GM12874 (cell line): Measurements from ENCODE around the gene HNRNPH2.

Experiments
- TF ChIP-seq, protein P1 (sequence below): IDR thresholded peaks from 2 replicates; pipeline ENCODE4 v1.5.1; 2011; ENCODE audit warnings: low read depth, mild to moderate bottlenecking, control low read depth, low read length, moderate library complexity; ENCODE audit not compliant: insufficient read depth

The HNRNPH2 gene

DNA sequence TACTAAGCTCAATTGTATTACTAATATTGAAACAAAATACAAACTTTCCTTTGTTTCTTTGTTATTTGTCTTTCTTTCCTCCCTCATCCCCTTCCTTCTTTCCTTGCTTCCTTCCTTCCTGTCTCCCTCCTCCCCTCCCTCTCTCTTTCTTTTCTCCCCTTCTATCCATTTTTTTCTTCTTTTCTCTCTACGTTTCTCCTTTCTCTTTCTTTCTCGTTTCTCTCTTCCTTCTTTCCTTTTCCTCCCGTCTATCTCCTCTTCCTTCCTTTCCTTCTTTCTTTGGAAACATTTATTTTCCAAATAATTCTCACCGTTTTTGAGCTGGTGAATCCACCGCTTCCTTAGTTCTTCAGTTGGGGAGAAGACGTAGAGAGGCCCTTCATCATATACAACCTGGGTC is 38.3 kb upstream of the HNRNPH2 start:
- TF ChIP-seq, protein P1, sequence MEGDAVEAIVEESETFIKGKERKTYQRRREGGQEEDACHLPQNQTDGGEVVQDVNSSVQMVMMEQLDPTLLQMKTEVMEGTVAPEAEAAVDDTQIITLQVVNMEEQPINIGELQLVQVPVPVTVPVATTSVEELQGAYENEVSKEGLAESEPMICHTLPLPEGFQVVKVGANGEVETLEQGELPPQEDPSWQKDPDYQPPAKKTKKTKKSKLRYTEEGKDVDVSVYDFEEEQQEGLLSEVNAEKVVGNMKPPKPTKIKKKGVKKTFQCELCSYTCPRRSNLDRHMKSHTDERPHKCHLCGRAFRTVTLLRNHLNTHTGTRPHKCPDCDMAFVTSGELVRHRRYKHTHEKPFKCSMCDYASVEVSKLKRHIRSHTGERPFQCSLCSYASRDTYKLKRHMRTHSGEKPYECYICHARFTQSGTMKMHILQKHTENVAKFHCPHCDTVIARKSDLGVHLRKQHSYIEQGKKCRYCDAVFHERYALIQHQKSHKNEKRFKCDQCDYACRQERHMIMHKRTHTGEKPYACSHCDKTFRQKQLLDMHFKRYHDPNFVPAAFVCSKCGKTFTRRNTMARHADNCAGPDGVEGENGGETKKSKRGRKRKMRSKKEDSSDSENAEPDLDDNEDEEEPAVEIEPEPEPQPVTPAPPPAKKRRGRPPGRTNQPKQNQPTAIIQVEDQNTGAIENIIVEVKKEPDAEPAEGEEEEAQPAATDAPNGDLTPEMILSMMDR = no peak

DNA sequence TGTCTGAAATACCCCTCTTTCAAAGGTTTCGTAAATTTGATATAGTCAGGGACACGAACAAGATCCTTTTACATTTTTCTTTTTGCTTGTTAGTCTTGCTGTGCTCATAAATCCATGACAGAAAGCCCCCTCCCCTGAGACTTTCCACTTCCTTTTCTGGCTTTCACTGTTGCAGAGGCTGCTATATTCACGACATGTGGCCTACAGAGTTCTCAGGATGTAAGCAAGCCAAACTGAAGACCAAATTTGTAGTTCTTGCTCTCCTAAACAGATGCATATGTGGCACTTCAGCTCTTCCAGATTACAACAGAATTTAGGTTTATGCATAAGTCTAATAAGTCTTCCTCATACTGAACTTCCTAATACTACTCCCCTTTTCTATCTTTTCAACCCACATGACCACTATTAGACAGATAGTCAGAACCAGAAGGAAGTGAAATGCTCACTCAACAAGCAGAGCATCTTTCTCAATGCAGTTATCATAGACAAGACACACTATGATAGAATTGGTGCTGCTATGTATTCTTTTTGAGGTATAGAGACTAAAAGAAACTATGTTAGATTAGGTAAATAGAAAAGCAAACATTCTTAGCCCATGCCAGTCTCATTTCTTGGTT is 37.0 kb upstream of the HNRNPH2 start:
- TF ChIP-seq, protein P1 = no peak

DNA sequence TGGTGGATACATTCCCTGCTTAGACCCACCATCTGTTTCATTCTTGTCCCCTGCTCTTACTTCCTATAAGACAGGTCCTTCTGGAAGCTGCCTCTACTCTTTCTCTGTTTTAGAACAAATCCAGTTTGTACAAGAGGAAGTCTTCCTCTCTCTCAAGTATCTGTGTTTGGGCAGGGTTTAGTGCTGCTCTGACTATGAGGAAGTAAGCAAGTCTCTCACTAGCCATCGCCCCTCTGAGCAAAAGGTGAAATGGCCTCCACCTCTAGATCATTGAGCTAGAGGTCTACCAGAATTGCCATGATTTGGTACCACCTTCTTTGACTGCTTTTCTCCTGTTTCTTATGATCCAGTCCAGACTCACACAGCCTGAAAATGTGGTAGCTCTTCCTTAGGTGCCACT is 30.5 kb upstream of the HNRNPH2 start:
- TF ChIP-seq, protein P1 = no peak

DNA sequence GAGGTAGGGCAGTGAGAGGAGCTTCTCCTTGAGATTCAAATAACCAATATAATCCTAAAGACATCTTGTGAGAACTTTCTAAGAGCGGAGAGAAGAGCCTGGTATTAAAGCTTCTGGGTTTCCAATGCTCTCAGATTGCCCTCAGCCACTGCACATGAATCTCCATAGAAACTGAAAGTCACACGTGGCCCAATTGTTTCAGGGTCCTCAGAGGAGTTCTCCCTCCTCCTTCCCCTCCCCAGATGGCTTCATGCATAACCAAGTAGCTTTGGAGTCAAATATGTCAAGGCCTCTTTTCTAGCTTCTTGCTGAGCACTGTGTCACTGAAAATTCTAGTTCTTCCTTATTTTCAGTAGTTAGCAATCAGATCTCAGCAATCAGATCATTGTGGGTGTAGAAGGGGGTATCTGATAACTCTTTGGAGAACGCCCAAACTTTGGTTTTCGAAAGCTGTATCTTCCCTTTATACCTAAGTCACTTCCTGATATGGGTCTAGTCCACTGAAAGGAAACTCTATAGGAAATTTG is 24.3 kb upstream of the HNRNPH2 start:
- TF ChIP-seq, protein P1 = no peak

DNA sequence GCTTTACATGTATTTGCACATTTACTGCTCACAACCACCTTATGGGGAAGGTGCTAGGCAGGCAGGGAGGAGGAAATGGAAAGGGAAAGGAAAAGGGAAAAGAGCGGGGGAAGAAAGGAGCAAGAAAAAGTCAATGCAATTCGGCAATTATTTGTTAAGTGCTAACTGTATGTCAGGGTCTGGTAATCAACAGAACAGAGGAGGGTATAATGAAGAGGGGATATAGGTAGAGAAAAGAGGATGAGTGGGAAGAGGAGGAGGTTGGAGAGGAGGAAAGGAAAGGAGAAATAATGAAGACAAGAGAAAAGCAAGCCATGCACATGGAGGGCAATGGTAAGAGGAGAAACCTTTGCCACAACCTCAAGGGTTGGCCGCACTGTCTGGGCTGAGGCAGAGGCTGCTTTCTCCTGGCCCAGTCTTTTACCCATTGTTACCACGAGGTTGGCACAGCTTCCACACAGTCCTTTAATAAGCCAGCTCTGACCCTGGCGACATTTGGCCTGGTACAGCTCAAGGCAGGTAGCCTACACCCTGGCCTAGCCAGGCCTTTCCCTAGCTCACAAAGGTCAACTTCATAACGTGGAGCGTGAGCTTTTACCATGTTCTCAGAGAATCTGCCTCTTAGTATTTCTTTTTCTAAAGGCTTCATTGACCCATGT is 22.9 kb upstream of the HNRNPH2 start:
- TF ChIP-seq, protein P1 = no peak

DNA sequence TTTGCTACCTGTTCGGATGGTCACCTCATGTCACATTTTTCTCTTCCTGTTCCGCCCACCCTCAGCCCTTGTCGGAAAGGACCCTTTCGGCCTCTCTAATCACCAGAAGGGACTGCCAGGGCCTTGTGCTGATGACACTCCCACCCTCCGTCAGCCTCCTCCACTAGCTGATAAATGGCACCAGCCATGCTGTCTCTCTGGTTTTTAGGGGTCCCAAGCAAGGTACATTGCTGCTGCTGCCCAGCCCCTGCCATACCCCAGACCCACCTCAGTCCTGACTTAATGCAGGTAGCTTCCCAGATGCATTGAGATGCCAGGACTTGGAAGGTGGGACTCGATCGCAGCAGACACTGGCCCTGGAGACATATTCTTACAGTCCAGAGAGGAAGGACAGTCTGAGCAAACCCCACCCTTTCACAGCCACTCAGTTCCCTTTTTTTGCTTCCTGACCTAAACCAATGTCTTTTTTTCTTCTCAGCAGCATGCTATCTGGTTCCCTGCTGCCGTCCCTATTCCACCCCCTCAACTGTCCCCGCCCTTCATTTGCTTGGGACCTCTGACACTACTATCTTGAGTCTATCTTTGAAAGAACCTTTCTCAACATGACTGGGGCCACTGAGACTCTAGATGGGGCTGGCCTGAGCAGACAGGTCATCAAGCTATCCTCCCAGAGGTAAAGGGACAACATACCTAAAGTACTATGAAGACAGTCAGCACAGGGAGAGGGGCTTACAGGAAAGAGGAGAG is 22.1 kb upstream of the HNRNPH2 start, which contains the start of gene BTK:
Gene BTK (minus strand): TSS at position 397 of the 747 bp plus-strand sequence. CDS start 10,907 bp downstream, outside the sequence.
- TF ChIP-seq, protein P1 = no peak

DNA sequence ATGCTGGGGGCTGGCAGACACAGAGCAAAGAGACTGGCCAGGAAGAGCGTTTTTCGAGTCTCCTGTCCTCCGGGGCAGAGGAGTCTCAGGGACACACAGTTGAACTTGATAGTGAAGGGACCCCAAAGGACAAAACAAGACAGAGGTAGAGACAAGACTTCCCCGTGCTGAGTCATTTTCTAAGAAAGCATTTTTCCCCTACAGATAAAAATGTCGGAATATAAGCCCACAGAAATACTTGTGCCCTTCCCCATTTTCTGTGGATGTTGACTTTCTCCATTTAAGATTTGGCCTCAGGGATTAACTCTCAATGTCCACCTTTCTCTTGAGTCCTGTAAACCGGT is 21.5 kb upstream of the HNRNPH2 start:
- TF ChIP-seq, protein P1 = no peak
